Ovary (tissue), 9 donors: ENCODE measurements around the gene MAVS. TPM values are rescaled to one million over a fixed set of nuclear protein-coding genes. Genes with fewer than 3 reads are reported as not detected.
"Not testable (repeated sequence)": the region's sequence is repeated elsewhere in the genome, so short reads cannot be mapped to it uniquely, and the experiment has no call there.

ENCODE experiments used
- DNase-seq, 5 donors: peaks; one replicate each; pipeline ENCODE4 v3.0.0-alpha.2; 2019 to 2020
- H3K27ac ChIP-seq, 2 donors: fragments of 200-600 bp; one replicate each; pipeline versions ENCODE4 v1.5.1 to v1.8.0; 2019 to 2022
- H3K27me3 ChIP-seq: fragments of 200-600 bp; one replicate; pipeline ENCODE4 v1.8.0; 2022
- H3K36me3 ChIP-seq: fragments of 200-600 bp; sonication (generic); one replicate; pipeline ENCODE4 v1.5.1; 2019
- H3K4me1 ChIP-seq: one replicate; pipeline ENCODE4 v1.8.1; 2013; ENCODE audit warnings: mild to moderate bottlenecking, moderate library complexity; ENCODE audit not compliant: insufficient read depth
- H3K4me3 ChIP-seq: fragments of 200-600 bp; sonication (generic); one replicate; pipeline ENCODE4 v1.5.1; 2017
- H3K9me3 ChIP-seq, 2 donors: fragments of 200-600 bp in 1 of 2; sonication (generic) in 1 of 2; one replicate each; pipeline versions ENCODE4 v1.5.1 to v1.8.1; 2013 to 2019; ENCODE audit warnings: mild to moderate bottlenecking in 1 of 2, moderate library complexity in 1 of 2
- EP300 ChIP-seq: sonication (generic); formaldehyde crosslinking; IDR thresholded peaks from one replicate; pipeline ENCODE4 v1.6.1; 2017; ENCODE audit warnings: antibody characterized with exemption
- POLR2A ChIP-seq: fragments of 450-650 bp; IDR thresholded peaks from one replicate; pipeline ENCODE4 v1.6.1; 2017; ENCODE audit warnings: antibody characterized with exemption, mild to moderate bottlenecking, moderate library complexity
- WGBS, 3 donors: extraction: QIAGEN DNeasy Blood & Tissue Kit in 1 of 3; methylation state at CpG; one replicate each; pipeline versions ENCODE4 v1.1.5 to v1.1.7; 2013 to 2017; 5-methylcytosine and 5-hydroxymethylcytosine counted together
- intact Hi-C, 4 donors: fragments of 100-400 bp; cut with DNase I; formaldehyde crosslinking; loops; one replicate each; pipeline versions ENCODE4 v1.11.0 to v1.15.1; 2022 to 2023
- polyA plus RNA-seq, 2 donors: library from polyadenylated mRNA; stranded (reverse); fragments of 200-250 nt in 1 of 2; fragments of 350-450 nt in 1 of 2; fragmentation: Illumina TruSeq in 1 of 2; extraction: RNeasy Lipid Tissue Mini Kit (QIAGEN cat#74804) in 1 of 2; gene quantifications; one replicate each; pipeline ENCODE4 v1.2.3, GENCODE V29; 2013 to 2014
- total RNA-seq, 7 donors: library from RNA; depleted of rRNA in 2 of 7; stranded (reverse); fragments of >200 nt in 2 of 7; fragmentation: NEBNext Ultra II Directional in 3 of 7; extraction: Animal tissue kit (Norgen Biotek cat#: 25700) in 3 of 7; gene quantifications; one replicate each; pipeline versions ENCODE4 v1.1.0 to v1.2.4, GENCODE V29; 2016 to 2023
- TF ChIP-seq, protein P1 (sequence below), 3 donors: fragments of 450-650 bp in 2 of 3; fragments of 200-600 bp in 1 of 3; IDR thresholded peaks; one replicate each; pipeline versions ENCODE4 v1.5.1 to v1.8.0; 2016 to 2022; ENCODE audit warnings: antibody characterized with exemption in 3 of 3, mild to moderate bottlenecking in 1 of 3
- donor health status: DM: no; HTN: no; CAD: no; lungs with moderate emphysema.
- donor health status: DM: no; HTN: no; CAD: no.
- donor health status: Bipolar disorder and iron deficiency.
- donor health status: DM: yes; HTN: yes; CAD: no.
- donor health status: DM: no; HTN: no; CAD: no.
- donor health status: DM: yes; HTN: yes; CAD: no.

Gene MAVS
- total and polyA plus RNA-seq, 9 donors, result 14.2 to 50.5 (median 34.5) TPM

DNA sequence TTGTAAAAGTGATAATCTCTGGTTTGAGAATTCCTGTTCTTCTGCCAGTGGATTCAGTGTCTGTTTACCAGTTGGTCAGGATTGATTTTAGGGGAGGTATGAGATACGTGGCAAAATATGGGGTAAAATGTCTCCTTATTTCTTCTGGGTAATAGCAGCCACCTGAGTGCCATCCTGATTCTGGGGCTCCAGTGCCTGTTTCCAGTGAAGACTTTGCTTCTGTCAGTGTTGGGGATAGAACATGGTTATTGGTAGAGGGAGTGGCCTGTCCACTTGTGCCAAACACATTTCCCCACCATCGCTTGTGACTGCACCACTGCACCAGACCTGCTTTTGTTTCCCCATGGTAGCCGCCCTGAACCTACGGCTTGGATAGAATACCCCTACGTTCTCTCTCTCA, 58.2 kb downstream of the MAVS start:
- peaks cover 23% of the 10 kb centered on the region for H3K4me1 ChIP-seq
- no peaks in the 10 kb centered on the region for H3K9me3 ChIP-seq
- no peaks in the 10 kb centered on the region for H3K36me3 ChIP-seq
- no peaks in the 10 kb centered on the region for H3K27me3 ChIP-seq
- H3K4me3 ChIP-seq, result no peak overlapping the region
- H3K27ac ChIP-seq, result no peak overlapping the region
- TF ChIP-seq, protein P1, sequence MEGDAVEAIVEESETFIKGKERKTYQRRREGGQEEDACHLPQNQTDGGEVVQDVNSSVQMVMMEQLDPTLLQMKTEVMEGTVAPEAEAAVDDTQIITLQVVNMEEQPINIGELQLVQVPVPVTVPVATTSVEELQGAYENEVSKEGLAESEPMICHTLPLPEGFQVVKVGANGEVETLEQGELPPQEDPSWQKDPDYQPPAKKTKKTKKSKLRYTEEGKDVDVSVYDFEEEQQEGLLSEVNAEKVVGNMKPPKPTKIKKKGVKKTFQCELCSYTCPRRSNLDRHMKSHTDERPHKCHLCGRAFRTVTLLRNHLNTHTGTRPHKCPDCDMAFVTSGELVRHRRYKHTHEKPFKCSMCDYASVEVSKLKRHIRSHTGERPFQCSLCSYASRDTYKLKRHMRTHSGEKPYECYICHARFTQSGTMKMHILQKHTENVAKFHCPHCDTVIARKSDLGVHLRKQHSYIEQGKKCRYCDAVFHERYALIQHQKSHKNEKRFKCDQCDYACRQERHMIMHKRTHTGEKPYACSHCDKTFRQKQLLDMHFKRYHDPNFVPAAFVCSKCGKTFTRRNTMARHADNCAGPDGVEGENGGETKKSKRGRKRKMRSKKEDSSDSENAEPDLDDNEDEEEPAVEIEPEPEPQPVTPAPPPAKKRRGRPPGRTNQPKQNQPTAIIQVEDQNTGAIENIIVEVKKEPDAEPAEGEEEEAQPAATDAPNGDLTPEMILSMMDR (IDR thresholded peaks at IDR 0.05), result no peak
- TF ChIP-seq EP300 (no peak), POLR2A (no peak)
- DNase-seq, result no peak
- WGBS, 3 donors, result 71 to 77% (median 74%) methylated on average over 5 of the region's 5 CpGs
- intact Hi-C loops, result no loop called here

DNA sequence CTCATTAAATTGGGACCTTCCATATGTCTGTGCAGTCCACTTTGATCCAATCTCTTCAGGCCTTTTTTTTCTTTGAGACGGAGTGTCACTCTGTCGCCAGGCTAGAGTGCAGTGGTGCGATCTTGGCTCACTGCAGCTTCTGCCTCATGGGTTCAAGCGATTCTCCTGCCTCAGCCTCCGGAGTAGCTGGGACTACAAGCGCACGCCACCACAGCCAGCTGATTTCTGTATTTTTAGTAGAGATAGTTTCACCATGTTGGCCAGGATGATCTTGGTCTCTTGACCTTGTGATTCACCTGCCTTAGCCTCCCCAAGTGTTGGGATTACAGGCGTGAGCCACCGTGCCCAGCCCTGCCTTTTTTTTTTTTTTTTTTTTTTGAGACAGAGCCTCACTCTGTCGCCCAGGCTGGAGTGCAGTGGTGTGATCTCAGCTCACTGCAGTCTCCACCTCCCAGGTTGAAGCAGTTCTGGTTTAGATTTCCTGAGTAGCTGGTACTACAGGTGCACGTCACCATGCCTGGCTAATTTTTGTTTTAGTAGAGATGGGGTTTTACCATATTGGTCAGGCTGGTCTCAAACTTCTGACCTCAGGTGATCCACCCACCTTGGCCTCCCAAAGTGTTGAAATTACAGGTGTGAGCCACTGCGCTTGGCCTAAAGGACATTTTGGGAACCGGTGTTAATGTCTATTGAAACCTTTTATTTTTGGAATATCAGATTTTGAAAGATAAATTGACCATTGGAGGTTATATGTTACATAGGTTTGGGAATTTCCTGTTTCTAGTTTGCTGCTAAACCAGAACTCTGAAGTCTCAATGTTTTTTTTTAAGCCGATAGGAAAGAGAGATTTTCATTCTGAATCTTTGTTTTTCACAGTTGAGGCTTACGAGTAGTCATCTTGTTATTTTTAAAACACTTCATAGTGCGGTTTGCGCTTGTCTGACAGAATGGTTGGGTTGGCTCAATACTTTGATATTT, 60.4 kb downstream of the MAVS start:
- DNase-seq, H3K9me3 ChIP-seq, H3K36me3 ChIP-seq, H3K27me3 ChIP-seq, intact Hi-C loops, H3K27ac ChIP-seq, H3K4me3 ChIP-seq: not testable (repeated sequence)
- WGBS, 3 donors, result 86 to 87% (median 87%) methylated on average over 17 of the region's 17 CpGs
- H3K4me1 ChIP-seq, result peaks cover 18% of the 10 kb centered on the region

- TF ChIP-seq POLR2A (no peak), EP300 (no peak)
- TF ChIP-seq, protein P1 (IDR thresholded peaks at IDR 0.05), result no peak
- H3K4me1 ChIP-seq, result peaks cover 11% of the 10 kb centered on the region
- 69 to 74% (median 73%) methylated on average over 4 of the region's 4 CpGs for WGBS, 3 donors
- H3K27ac ChIP-seq, result no peak overlapping the region
- H3K4me3 ChIP-seq, result no peak overlapping the region
- no peaks in the 10 kb centered on the region for H3K36me3 ChIP-seq
- no peaks in the 10 kb centered on the region for H3K27me3 ChIP-seq
- peak in 1 of 5 donors; percentile 61 for DNase-seq
- intact Hi-C loops, result no loop called here
- H3K9me3 ChIP-seq, result no peaks in the 10 kb centered on the region
These were observed 62.0 kb downstream of the MAVS start for GRCh38 chr20:3908667-3909066.

DNA sequence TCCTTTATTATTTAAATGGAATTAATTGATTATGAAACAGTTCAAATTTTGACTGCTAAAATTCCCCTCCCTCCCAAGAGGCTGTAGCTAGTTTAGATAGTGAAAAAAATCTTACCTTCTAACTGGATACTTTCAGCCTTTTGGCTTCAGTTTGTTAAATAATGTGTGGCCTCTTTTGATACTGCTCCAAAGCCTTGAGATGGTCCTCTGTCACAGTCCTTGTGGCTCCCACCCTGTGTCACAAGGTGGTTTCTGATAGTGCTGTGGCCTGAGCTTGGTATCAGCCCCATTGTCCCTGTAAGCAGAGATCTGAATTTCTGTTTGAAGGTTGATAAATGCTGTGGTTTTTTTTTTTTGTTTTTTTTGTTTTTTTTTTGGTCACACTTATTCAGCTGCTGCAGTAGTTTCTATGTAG, 63.3 kb downstream of the MAVS start:
- Histone ChIP-seq H3K9me3 (no peaks in the 10 kb centered on the region), H3K4me1 (peaks cover 4% of the 10 kb centered on the region), H3K27ac (no peak overlapping the region), H3K36me3 (no peaks in the 10 kb centered on the region), H3K4me3 (no peak overlapping the region), H3K27me3 (no peaks in the 10 kb centered on the region)
- intact Hi-C loops, result no loop called here
- DNase-seq, result no peak
- TF ChIP-seq, protein P1 (IDR thresholded peaks at IDR 0.05), result no peak
- no peak for TF ChIP-seq EP300
- TF ChIP-seq POLR2A, result no peak

DNA sequence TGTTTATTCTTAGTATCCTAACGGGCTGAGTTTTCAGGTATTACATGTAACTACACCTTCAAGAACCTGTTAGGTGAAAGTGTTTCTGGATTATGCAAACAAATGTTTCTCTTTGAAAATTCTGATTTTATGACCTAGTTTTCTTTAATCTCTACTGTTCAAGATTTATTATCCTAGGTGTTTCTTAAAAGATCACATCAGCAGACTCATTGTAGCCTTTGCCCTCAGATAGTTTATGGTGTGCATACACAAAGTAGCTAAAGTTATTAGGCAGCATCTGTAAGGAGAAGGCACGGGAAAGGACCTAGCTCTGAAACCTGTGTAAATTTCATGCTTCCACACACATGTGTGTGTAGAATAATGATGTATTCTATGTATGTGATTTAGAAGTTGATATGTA, 64.2 kb downstream of the MAVS start:
- H3K4me3 ChIP-seq, result no peak overlapping the region
- H3K27me3 ChIP-seq, result no peaks in the 10 kb centered on the region
- TF ChIP-seq, protein P1 (IDR thresholded peaks at IDR 0.05), result no peak
- TF ChIP-seq POLR2A, result no peak
- no peak for TF ChIP-seq EP300
- DNase-seq, result no peak
- no peaks in the 10 kb centered on the region for H3K9me3 ChIP-seq
- H3K36me3 ChIP-seq, result no peaks in the 10 kb centered on the region
- H3K4me1 ChIP-seq, result peaks cover 1% of the 10 kb centered on the region
- WGBS, 3 donors, result 80 to 88% (median 83%) methylated on average over 2 of the region's 2 CpGs
- intact Hi-C loops, result no loop called here
- H3K27ac ChIP-seq, result no peak overlapping the region
